GM13976 (cell line): ENCODE measurements around the gene ANO2.

ENCODE experiments used
- DNase-seq: peaks from one replicate; pipeline ENCODE4 v3.0.0; 2012; ENCODE audit warnings: low spot score
- in situ Hi-C: fragments of 300-500 bp; cut with MboI; formaldehyde crosslinking; loops from one replicate; pipeline ENCODE4 v1.12.0; 2022; ENCODE audit warnings: low sequenced_read_pairs, mixed read lengths, inconsistent platforms; ENCODE audit not compliant: unreplicated experiment
- TF ChIP-seq, protein P1 (sequence below): IDR thresholded peaks from 2 replicates; pipeline ENCODE4 v1.5.1; 2012; ENCODE audit warnings: borderline replicate concordance, mild to moderate bottlenecking; ENCODE audit not compliant: insufficient read depth; ENCODE audit errors: extremely low read depth, missing control alignments, control extremely low read depth

Gene ANO2

DNA sequence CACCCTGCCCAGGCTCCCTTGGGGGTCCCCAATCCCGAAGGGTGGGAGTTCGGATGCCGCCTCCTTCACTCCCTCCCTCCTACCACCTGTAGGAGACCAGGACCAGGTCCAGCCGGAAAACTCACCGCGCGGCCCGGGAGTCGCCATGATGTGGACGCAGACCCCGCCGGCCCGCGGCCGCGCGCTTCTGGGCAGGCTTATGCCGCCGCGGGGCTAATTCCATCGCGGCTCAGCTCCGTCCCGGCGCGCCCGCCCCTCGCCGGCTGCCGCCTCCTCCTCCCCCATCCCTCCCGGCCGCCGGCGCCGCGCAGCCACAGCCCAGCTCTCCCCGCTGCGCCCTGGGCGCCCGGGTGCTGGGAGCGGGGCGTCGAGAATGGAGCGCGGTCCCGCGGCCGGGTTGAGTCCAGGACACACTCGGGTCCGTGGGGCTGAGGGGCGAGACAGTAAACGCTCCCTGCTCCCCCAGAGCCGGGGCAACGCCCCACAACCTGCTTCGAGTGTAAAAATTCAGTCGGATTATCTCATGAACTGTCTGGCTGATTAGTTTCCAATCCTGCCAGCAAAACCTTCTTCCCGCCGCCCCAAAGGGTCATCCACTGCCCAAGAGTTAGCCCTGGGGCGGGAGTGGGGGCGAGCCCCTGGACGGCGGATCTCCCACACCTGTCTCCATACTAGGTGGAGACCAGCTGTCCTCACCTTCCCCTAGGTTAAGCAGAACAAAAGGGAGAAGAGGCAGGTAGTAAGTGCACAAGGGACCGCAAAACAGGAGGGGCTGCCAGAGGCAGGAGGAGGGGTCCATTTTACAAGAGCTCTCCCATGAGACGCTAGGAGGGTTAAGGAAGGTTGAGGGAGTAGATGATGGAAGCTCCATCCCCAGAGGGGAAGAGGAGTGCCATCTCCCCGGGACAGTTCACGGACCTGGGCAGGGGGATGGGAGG is at the start of gene ANO2:
Gene ANO2 (minus strand): TSS at position 189 of the 938 bp plus-strand sequence. CDS start 42 bp downstream, at position 147.
- TF ChIP-seq, protein P1, sequence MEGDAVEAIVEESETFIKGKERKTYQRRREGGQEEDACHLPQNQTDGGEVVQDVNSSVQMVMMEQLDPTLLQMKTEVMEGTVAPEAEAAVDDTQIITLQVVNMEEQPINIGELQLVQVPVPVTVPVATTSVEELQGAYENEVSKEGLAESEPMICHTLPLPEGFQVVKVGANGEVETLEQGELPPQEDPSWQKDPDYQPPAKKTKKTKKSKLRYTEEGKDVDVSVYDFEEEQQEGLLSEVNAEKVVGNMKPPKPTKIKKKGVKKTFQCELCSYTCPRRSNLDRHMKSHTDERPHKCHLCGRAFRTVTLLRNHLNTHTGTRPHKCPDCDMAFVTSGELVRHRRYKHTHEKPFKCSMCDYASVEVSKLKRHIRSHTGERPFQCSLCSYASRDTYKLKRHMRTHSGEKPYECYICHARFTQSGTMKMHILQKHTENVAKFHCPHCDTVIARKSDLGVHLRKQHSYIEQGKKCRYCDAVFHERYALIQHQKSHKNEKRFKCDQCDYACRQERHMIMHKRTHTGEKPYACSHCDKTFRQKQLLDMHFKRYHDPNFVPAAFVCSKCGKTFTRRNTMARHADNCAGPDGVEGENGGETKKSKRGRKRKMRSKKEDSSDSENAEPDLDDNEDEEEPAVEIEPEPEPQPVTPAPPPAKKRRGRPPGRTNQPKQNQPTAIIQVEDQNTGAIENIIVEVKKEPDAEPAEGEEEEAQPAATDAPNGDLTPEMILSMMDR, result no peak
- in situ Hi-C loops, result no loop called here
- no peak for DNase-seq

DNA sequence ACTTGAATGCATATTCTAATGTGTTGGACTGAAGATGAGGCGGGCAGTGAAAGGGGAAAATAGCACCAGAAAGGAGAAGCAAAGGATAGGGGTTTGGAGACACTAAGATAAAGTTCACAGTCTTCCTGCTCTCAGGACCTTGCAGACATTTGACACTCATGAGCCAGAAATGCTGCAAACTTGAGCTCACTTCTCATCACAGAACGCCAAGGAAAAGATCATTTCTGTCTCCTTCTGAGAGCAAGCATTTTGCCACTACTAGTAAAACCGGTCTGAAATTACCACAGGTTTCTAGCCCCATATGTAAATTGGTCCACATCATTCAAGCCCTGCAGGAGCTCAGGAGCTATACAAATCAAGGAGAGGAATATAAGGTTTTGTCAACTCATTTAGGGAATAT is 44.6 kb upstream of the ANO2 start:
- in situ Hi-C loops, result no loop called here
- TF ChIP-seq, protein P1, result no peak
- no peak for DNase-seq

DNA sequence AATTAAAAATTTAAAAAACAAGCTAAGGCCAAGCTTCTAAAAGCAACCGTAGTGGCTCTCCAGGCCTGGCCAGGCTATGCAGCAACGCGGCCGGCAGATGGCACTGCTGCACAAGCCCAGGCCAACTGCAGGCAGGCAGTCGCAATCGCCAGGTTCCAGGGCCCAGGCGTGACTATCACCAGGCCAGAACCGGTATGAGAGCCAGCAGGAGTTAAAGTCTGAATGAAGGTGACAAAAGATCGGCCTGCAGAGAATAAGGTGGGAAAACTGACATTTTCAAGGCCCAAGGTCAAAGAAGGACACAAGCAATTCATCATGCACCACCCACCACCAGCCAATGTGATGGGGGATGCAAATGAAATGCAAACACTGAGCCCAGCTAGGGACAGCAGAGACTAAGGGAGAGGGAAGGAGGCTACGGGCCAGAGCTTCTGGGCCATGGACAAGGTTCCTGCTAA is 43.6 kb upstream of the ANO2 start:
- TF ChIP-seq, protein P1, result peak; percentile 98
- in situ Hi-C loops, result no loop called here
- DNase-seq, result peak; percentile 86

DNA sequence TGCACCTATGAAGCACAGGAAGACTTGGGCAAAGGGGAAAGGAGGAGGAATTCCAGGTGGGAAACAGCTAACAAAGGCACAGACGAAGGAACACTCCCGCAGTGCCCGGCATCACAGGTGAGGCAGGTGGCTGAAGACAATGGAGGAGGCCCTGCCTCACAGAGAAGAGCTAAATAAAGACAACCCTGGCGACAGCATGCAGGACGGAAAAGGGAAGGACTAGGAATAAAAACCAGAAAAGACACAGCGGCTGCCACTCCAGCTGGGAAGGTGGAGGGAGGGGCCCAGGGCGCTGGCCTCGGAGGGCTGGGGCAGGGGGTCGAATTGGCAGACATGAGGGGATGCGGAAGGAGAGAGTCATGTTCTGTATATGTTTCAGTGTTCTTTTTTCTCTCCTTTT is 43.0 kb upstream of the ANO2 start:
- TF ChIP-seq, protein P1, result no peak
- in situ Hi-C loops, result no loop called here

DNA sequence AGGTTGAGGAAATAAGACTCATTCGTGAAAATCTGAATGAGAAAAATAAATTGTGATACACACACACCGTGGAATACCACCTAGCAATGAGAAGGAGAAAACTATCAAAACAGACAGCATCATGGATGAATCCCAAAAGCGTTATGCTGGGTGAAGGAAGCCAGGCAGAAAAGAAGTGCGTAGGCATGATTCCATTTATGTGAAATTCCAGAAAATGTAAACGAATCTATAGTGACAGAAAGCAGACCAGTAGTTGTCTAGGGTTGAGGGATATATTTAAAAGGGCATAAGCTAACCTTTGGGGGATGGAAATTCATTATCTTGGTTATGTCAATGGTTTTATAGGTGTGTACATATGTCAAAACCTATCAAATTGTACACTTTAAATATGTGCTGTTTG is 42.5 kb upstream of the ANO2 start:
- in situ Hi-C loops, result no loop called here
- TF ChIP-seq, protein P1, result no peak
- DNase-seq, result no peak

More for the DNA sequence above, 43.0 kb upstream of the ANO2 start:
- DNase-seq, result no peak

DNA sequence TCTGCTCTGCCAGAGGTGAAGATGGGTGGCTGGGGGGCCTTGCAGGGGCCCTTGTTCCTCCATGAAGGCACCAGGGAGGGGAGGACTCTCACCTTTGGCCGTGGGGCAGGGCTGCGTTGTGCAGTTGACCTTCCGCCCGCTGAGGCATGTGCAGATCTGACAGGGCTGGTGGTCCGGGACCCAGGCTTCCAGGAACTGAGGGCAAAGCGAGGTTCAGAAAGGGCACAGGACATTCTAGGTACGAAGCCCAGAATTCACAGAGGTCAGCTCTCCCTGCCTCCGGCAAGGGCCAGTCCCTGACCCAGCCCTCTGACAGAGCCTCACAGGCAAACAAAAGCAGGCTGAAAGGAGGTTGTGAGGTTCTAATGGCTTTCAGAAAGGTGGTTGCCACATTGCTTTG is 40.4 kb upstream of the ANO2 start:
- no peak for DNase-seq
- in situ Hi-C loops, result no loop called here
- TF ChIP-seq, protein P1, result no peak
